ENCODE data around the gene CLEC7A.

DNA sequence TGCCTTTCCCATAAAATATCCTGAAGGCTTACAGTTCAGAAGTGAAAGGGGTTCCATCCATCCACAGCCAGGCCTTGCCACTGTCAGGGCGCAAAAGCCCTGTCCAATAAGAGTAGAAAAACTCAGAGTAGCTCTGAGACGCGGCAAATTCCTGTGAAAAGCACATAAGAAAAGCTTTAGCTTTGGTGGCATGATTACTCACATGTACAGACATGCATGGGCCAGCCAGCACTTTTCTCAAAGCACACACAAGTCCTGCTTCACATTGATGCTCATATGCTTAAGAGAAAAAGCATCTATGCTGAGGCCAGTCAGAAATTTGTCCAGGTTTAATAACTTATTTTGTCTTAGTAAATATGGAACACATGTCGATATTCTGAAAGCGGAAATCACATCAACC is 56.7 kb downstream of the CLEC7A start:
- TF ChIP-seq, protein P1, sequence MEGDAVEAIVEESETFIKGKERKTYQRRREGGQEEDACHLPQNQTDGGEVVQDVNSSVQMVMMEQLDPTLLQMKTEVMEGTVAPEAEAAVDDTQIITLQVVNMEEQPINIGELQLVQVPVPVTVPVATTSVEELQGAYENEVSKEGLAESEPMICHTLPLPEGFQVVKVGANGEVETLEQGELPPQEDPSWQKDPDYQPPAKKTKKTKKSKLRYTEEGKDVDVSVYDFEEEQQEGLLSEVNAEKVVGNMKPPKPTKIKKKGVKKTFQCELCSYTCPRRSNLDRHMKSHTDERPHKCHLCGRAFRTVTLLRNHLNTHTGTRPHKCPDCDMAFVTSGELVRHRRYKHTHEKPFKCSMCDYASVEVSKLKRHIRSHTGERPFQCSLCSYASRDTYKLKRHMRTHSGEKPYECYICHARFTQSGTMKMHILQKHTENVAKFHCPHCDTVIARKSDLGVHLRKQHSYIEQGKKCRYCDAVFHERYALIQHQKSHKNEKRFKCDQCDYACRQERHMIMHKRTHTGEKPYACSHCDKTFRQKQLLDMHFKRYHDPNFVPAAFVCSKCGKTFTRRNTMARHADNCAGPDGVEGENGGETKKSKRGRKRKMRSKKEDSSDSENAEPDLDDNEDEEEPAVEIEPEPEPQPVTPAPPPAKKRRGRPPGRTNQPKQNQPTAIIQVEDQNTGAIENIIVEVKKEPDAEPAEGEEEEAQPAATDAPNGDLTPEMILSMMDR (conservative IDR thresholded peaks at IDR 0.05; ENCODE audit: low read length): no peak
- TF ChIP-seq EZH2phosphoT487 (IDR thresholded peaks at IDR 0.05; ENCODE audit: borderline replicate concordance): no peak
